K562 (cell line): Measurements from ENCODE around the gene CPT1B. TPM values are rescaled to one million over a fixed set of nuclear protein-coding genes. Genes with fewer than 3 reads are reported as not detected.

Experiments used
- ATF4 ChIP-seq: fragments of 450-650 bp; formaldehyde crosslinking; IDR thresholded peaks from 2 replicates; pipeline ENCODE4 v1.4.0; 2022; ENCODE audit warnings: mild to moderate bottlenecking, moderate library complexity
- CGGBP1 ChIP-seq: fragments of 250-450 bp; sonication (Bioruptor Pico); IDR thresholded peaks from 2 replicates; pipeline ENCODE4 v1.9.0; 2021; ENCODE audit warnings: mild to moderate bottlenecking
- CHAMP1 ChIP-seq: fragments of 450-650 bp; IDR thresholded peaks from 2 replicates; pipeline ENCODE4 v1.6.1; 2016; ENCODE audit warnings: mild to moderate bottlenecking
- CHD4 ChIP-seq: fragments of 200-600 bp; sonication (generic); IDR thresholded peaks from 3 replicates; pipeline ENCODE4 v1.6.1; 2012; ENCODE audit warnings: low read depth, mild to moderate bottlenecking, mixed read lengths, low read length, inconsistent platforms; ENCODE audit not compliant: insufficient read depth, insufficient replicate concordance, poor library complexity, severe bottlenecking
- CSDE1 ChIP-seq, 2 experiments: fragments of 450-650 bp; IDR thresholded peaks; 2 replicates each; pipeline ENCODE4 v1.6.1; 2016; ENCODE audit warnings: mild to moderate bottlenecking in 1 of 2
- E2F8 ChIP-seq: fragments of 450-650 bp; IDR thresholded peaks from 2 replicates; pipeline ENCODE4 v1.7.1; 2018; ENCODE audit warnings: mild to moderate bottlenecking, low read depth; ENCODE audit not compliant: partially characterized antibody
- FOXA3 ChIP-seq, 2 experiments: fragments of 450-650 bp in 1 of 2; sonication (generic) in 1 of 2; formaldehyde crosslinking; IDR thresholded peaks in 1 of 2; conservative IDR thresholded peaks in 1 of 2; 2 replicates each; pipeline versions ENCODE4 v1.4.0 to v1.8.0; 2020 to 2022; ENCODE audit warnings: mild to moderate bottlenecking in 2 of 2, missing genetic modification reagents in 1 of 2
- GTF2F1 ChIP-seq: IDR thresholded peaks from 2 replicates; pipeline ENCODE4 v1.6.1; 2011; ENCODE audit warnings: low read depth, low read length, improper control_type of control experiment
- HDAC1 ChIP-seq, 2 experiments: fragments of 450-650 bp; IDR thresholded peaks; 2 replicates each; pipeline ENCODE4 v1.6.1; 2016 to 2017; ENCODE audit warnings: inconsistent platforms in 1 of 2, mild to moderate bottlenecking in 1 of 2, moderate library complexity in 1 of 2
- KAT2B ChIP-seq: IDR thresholded peaks from one replicate; pipeline ENCODE4 v1.6.1; 2012; ENCODE audit warnings: low read depth, mild to moderate bottlenecking, control low read depth, inconsistent platforms, low read length, moderate library complexity
- KLF16 ChIP-seq: IDR thresholded peaks from 2 replicates; pipeline ENCODE4 v1.6.1; 2016; ENCODE audit warnings: antibody characterized with exemption
- MED1 ChIP-seq: sonication (generic); formaldehyde crosslinking; IDR thresholded peaks from 2 replicates; pipeline ENCODE4 v1.8.1; 2023; ENCODE audit warnings: missing genetic modification reagents, borderline replicate concordance
- NR4A1 ChIP-seq, 2 experiments: fragments of 250-450 bp in 1 of 2; fragments of 450-650 bp in 1 of 2; sonication (Bioruptor Pico) in 1 of 2; IDR thresholded peaks; 2 replicates each; pipeline versions ENCODE4 v1.4.0 to v1.6.1; 2016 to 2020; ENCODE audit warnings: mild to moderate bottlenecking in 2 of 2, missing compliant biosample characterization in 1 of 2, missing genetic modification characterization in 1 of 2, moderate library complexity in 1 of 2
- SAFB2 ChIP-seq: fragments of 200-400 bp; formaldehyde crosslinking; IDR thresholded peaks from 2 replicates; pipeline ENCODE4 v1.6.1; 2018; ENCODE audit warnings: borderline replicate concordance, low read length, low read depth, moderate library complexity; ENCODE audit not compliant: severe bottlenecking
- ZNF174 ChIP-seq: fragments of 250-450 bp; sonication (Bioruptor Pico); IDR thresholded peaks from 2 replicates; pipeline ENCODE4 v1.4.0; 2020; ENCODE audit warnings: mild to moderate bottlenecking
- ZNF232 ChIP-seq: sonication (generic); formaldehyde crosslinking; IDR thresholded peaks from 2 replicates; pipeline ENCODE4 v1.8.0; 2022; ENCODE audit warnings: mild to moderate bottlenecking, missing genetic modification reagents
- ZNF589 ChIP-seq: fragments of 200-800 bp; sonication (Bioruptor generic); IDR thresholded peaks from 2 replicates; pipeline ENCODE4 v1.6.1; 2016; ENCODE audit warnings: low read depth, missing genetic modification characterization, missing compliant biosample characterization
- polyA plus RNA-seq, 8 experiments: library from polyadenylated mRNA; depleted of rRNA in 4 of 8; stranded (reverse) in 5 of 8; unstranded in 3 of 8; fragments of >200 nt; fragmentation: Nextera tagmentation in 2 of 8; fragmentation: Illumina TruSeq in 1 of 8; extraction: Ambion mirVana in 2 of 8; extraction: Trizol in 1 of 8; gene quantifications; 2 replicates each; pipeline versions ENCODE4 v1.2.1 to v1.2.3, GENCODE V29; 2011 to 2014; ENCODE audit warnings: inconsistent platforms in 1 of 8, missing spikeins in 1 of 8
- total RNA-seq, 7 experiments: library from RNA; depleted of rRNA in 6 of 7; stranded (reverse); fragments of >200 nt in 6 of 7; fragmentation: Illumina TruSeq in 2 of 7; extraction: Trizol in 2 of 7; gene quantifications; 2 replicates each; pipeline versions ENCODE4 v1.2.1 to v1.2.3, GENCODE V29; 2011 to 2021; ENCODE audit warnings: low replicate concordance in 1 of 7

CPT1B gene
- total and polyA plus RNA-seq, 9 of the 15 experiments (the other 6 are each of a cell fraction or from before 2014, with no cell fraction given) = 0.35 to 6.1 (median 2.6) TPM

GRCh38 chr22:50532824-50533796, 45.1 kb downstream of the CPT1B start (continued):
- TF ChIP-seq E2F8 = no peak
- TF ChIP-seq CHAMP1 = no peak
- no peak for TF ChIP-seq ZNF174 (CRISPR knock-in tag)
- TF ChIP-seq HDAC1 (IDR thresholded peaks at IDR 0.05) = peak in 1 of 2 experiments; percentile 73; a peak in 2 of 4 replicates
- no peak for TF ChIP-seq MED1 (CRISPR knock-in tag)
- no peak for TF ChIP-seq NR4A1 (CRISPR knock-in tag; IDR thresholded peaks at IDR 0.05)
- TF ChIP-seq NR4A1 (tag; IDR thresholded peaks at IDR 0.05) = no peak
- no peak for TF ChIP-seq ATF4
- TF ChIP-seq SAFB2 = no peak
- 0 out of 2 replicates have a peak, but pooled peaks have one; percentile 24 for TF ChIP-seq KLF16
- no peak for TF ChIP-seq CSDE1 (IDR thresholded peaks at IDR 0.05)
- TF ChIP-seq FOXA3 (CRISPR knock-in tag; conservative IDR thresholded peaks at IDR 0.05 in 1 of 2, IDR thresholded peaks at IDR 0.05 in 1 of 2) = no peak
- TF ChIP-seq CGGBP1 (CRISPR knock-in tag) = no peak
- TF ChIP-seq ZNF232 (CRISPR knock-in tag) = no peak
- TF ChIP-seq GTF2F1 = no peak
- TF ChIP-seq ZNF589 (CRISPR knock-in tag) = 0 out of 2 replicates have a peak, but pooled peaks have one; percentile 11
- no peak for TF ChIP-seq CHD4
- no peak for TF ChIP-seq KAT2B
